ENCODE data around the gene BAG5.

DNA sequence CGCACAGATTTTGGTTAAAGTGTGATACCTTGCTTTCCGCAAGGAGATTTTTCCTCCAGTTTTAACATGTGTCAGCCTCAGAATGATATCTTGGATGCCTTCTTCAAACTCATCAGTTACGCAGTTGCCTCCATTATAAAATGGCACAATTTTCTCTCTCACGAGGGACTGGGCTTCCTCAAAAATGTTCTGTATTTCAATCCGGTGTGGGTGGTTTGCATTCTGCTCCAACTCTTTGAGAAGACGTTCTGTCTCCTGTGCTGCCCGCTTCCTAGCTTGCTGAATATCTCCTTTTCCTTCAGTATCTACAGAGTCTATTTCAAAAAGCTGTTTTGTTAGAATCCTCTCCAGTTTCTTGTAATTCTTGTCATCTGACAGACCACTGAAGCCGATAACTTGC lies 1.8 kb downstream of the BAG5 start:
- TF ChIP-seq, protein P1, sequence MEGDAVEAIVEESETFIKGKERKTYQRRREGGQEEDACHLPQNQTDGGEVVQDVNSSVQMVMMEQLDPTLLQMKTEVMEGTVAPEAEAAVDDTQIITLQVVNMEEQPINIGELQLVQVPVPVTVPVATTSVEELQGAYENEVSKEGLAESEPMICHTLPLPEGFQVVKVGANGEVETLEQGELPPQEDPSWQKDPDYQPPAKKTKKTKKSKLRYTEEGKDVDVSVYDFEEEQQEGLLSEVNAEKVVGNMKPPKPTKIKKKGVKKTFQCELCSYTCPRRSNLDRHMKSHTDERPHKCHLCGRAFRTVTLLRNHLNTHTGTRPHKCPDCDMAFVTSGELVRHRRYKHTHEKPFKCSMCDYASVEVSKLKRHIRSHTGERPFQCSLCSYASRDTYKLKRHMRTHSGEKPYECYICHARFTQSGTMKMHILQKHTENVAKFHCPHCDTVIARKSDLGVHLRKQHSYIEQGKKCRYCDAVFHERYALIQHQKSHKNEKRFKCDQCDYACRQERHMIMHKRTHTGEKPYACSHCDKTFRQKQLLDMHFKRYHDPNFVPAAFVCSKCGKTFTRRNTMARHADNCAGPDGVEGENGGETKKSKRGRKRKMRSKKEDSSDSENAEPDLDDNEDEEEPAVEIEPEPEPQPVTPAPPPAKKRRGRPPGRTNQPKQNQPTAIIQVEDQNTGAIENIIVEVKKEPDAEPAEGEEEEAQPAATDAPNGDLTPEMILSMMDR (IDR thresholded peaks at IDR 0.05), result no peak
- TF ChIP-seq POLR2AphosphoS5 (IDR thresholded peaks at IDR 0.05) (no peak), POLR2A (IDR thresholded peaks at IDR 0.05) (no peak)

All from sigmoid colon (tissue), 4 donors.